ENCODE data around the gene SLC22A31. TPM values are rescaled to one million over a fixed set of nuclear protein-coding genes. Genes with fewer than 3 reads are reported as not detected.

Gene SLC22A31
- total RNA-seq, 1 experiment from 2014 or later: 0.47 TPM

- DNase-seq (ENCODE audit: low spot score): no peak
- Histone ChIP-seq H3K27ac (ENCODE audit: low read depth, low read length, poor library complexity, severe bottlenecking) (no peak overlapping the region), H3K4me1 (ENCODE audit: insufficient read depth, low read length, poor library complexity, severe bottlenecking) (no peaks in the 10 kb centered on the region), H3K4me3 (ENCODE audit: low read depth, low read length, poor library complexity, severe bottlenecking) (no peak overlapping the region), H3K27me3 (replicated peaks; ENCODE audit: insufficient read depth, low read depth, low read length, poor library complexity) (no peaks in the 10 kb centered on the region), H3K9me3 (ENCODE audit: low read depth, low read length, poor library complexity, severe bottlenecking) (no peaks in the 10 kb centered on the region), H3K36me3 (ENCODE audit: insufficient read depth, low read length, poor library complexity, severe bottlenecking) (no peaks in the 10 kb centered on the region)
- POLR2A ChIA-PET (ENCODE audit: low non-redundant PET): no interaction called here
- TF ChIP-seq CTCF (conservative IDR thresholded peaks at IDR 0.05; ENCODE audit: low read depth, low read length) (no peak), EZH2 (IDR thresholded peaks at IDR 0.05; ENCODE audit: borderline replicate concordance, low read depth, low read length, poor library complexity, severe bottlenecking) (no peak)
- intact Hi-C loops (cut with micrococcal nuclease; ENCODE audit: unreplicated experiment): no loop called here
- CTCF ChIA-PET: no interaction called here
- no TSS peak for BruUV-seq (replicated peaks)
Observed at GRCh38 chr16:89179656-89180315, 20.6 kb downstream of the SLC22A31 start.

GRCh38 chr16:89179148-89179484 is 21.2 kb downstream of the SLC22A31 start:
- ChIA-PET POLR2A (ENCODE audit: low non-redundant PET) (no interaction called here), CTCF (no interaction called here)
- Histone ChIP-seq H3K4me1 (ENCODE audit: insufficient read depth, low read length, poor library complexity, severe bottlenecking) (no peaks in the 10 kb centered on the region), H3K9me3 (ENCODE audit: low read depth, low read length, poor library complexity, severe bottlenecking) (no peaks in the 10 kb centered on the region), H3K36me3 (ENCODE audit: insufficient read depth, low read length, poor library complexity, severe bottlenecking) (no peaks in the 10 kb centered on the region), H3K27ac (ENCODE audit: low read depth, low read length, poor library complexity, severe bottlenecking) (no peak overlapping the region), H3K27me3 (replicated peaks; ENCODE audit: insufficient read depth, low read depth, low read length, poor library complexity) (no peaks in the 10 kb centered on the region), H3K4me3 (ENCODE audit: low read depth, low read length, poor library complexity, severe bottlenecking) (no peak overlapping the region)
- intact Hi-C loops (cut with micrococcal nuclease; ENCODE audit: unreplicated experiment): no loop called here
- no peak for DNase-seq (ENCODE audit: low spot score)
- BruUV-seq (replicated peaks): no TSS peak
- TF ChIP-seq EZH2 (IDR thresholded peaks at IDR 0.05; ENCODE audit: borderline replicate concordance, low read depth, low read length, poor library complexity, severe bottlenecking): no peak
- no peak for TF ChIP-seq CTCF (conservative IDR thresholded peaks at IDR 0.05; ENCODE audit: low read depth, low read length)

DNA sequence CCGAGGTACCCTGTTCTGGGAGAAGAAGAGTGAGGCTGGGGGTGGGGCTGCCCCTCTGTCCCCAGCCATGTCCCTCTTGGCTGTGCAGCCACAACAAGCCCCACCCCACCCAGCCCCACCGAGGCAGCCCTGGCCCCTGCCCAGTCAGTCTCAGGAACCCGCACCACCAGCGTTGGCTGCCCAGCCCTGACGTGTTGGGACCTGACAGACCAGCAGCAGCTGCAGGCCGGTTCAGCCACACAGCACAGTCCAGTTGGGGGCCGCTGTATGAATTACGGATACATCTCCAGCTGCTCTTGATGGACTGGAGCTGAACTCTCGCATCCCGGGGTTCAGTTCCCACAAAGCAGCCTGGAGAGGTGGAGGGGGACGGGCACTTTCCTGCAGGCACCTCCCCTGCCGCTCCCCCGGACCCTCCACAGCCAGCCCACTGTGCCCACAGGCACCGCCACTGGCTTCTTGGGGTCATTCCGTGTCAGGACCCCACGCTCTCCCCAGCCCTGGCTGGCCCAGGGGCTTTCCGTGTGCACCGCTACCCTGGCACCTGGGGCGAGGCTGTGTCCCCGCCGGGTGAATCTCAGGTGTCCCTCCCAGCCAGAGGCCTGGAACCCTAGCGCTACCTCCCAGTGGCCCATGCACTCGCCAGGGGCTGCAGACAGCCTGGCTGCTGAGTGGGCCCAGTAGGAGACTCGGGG is 21.7 kb downstream of the SLC22A31 start:
- no peak for TF ChIP-seq CTCF (conservative IDR thresholded peaks at IDR 0.05; ENCODE audit: low read depth, low read length)
- TF ChIP-seq EZH2 (IDR thresholded peaks at IDR 0.05; ENCODE audit: borderline replicate concordance, low read depth, low read length, poor library complexity, severe bottlenecking): no peak
- Histone ChIP-seq H3K27ac (ENCODE audit: low read depth, low read length, poor library complexity, severe bottlenecking) (no peak overlapping the region), H3K27me3 (replicated peaks; ENCODE audit: insufficient read depth, low read depth, low read length, poor library complexity) (no peaks in the 10 kb centered on the region), H3K9me3 (ENCODE audit: low read depth, low read length, poor library complexity, severe bottlenecking) (no peaks in the 10 kb centered on the region), H3K4me1 (ENCODE audit: insufficient read depth, low read length, poor library complexity, severe bottlenecking) (no peaks in the 10 kb centered on the region), H3K4me3 (ENCODE audit: low read depth, low read length, poor library complexity, severe bottlenecking) (no peak overlapping the region), H3K36me3 (ENCODE audit: insufficient read depth, low read length, poor library complexity, severe bottlenecking) (no peaks in the 10 kb centered on the region)
- no TSS peak for BruUV-seq (replicated peaks)
- ChIA-PET CTCF (no interaction called here), POLR2A (ENCODE audit: low non-redundant PET) (no interaction called here)
- no peak for DNase-seq (ENCODE audit: low spot score)
- intact Hi-C loops (cut with micrococcal nuclease; ENCODE audit: unreplicated experiment): no loop called here

All from A673 (cell line).